ENCODE data around the gene ZNF211.

ZNF211 gene

GRCh38 chr19:57656346-57656745, 23.4 kb downstream of the ZNF211 start:
- DNase-seq, result no peak

GRCh38 chr19:57664269-57665127, 31.5 kb downstream of the ZNF211 start:
- peak; percentile 56 for DNase-seq

- no peak for DNase-seq
Measured at GRCh38 chr19:57665261-57665806, 32.4 kb downstream of the ZNF211 start.

- DNase-seq, result no peak
Measured at GRCh38 chr19:57667228-57667627, 34.3 kb downstream of the ZNF211 start.

- no peak for DNase-seq
Measured at GRCh38 chr19:57668635-57669034, 35.7 kb downstream of the ZNF211 start, which contains the start of gene ZSCAN4. Gene ZSCAN4, plus strand, starts transcription at chr19:57668935. Its CDS starts 7,211 bp downstream, at chr19:57676146.

GRCh38 chr19:57671124-57671895, 38.3 kb downstream of the ZNF211 start:
- no peak for DNase-seq

- DNase-seq, result no peak
Measured at GRCh38 chr19:57672466-57672865, 39.5 kb downstream of the ZNF211 start.

- peak; percentile 63 for DNase-seq
Measured at GRCh38 chr19:57675881-57676280, 42.9 kb downstream of the ZNF211 start.

- DNase-seq, result no peak
Measured at GRCh38 chr19:57682226-57682766, 49.3 kb downstream of the ZNF211 start.

GRCh38 chr19:57686727-57687126, 53.8 kb downstream of the ZNF211 start:
- DNase-seq, result no peak

GRCh38 chr19:57687363-57688010, 54.5 kb downstream of the ZNF211 start:
- DNase-seq, result no peak

- DNase-seq, result no peak
Measured at GRCh38 chr19:57688011-57688763, 55.2 kb downstream of the ZNF211 start.

GRCh38 chr19:57689750-57690149, 56.8 kb downstream of the ZNF211 start:
- DNase-seq, result no peak

All from fibroblast of skin of back (primary cell).